K562 (cell line): ENCODE measurements around the gene TRAF3IP3. TPM values are rescaled to one million over a fixed set of nuclear protein-coding genes. Genes with fewer than 3 reads are reported as not detected.

Experiments used
- BRCA1 ChIP-seq, 2 experiments: fragments of 450-650 bp in 1 of 2; sonication (generic) in 1 of 2; formaldehyde crosslinking in 1 of 2; IDR thresholded peaks; 2 replicates each; pipeline versions ENCODE4 v1.5.0 to v1.6.1; 2017 to 2020; ENCODE audit warnings: mild to moderate bottlenecking in 1 of 2, missing genetic modification reagents in 1 of 2
- E2F8 ChIP-seq: fragments of 450-650 bp; IDR thresholded peaks from 2 replicates; pipeline ENCODE4 v1.7.1; 2018; ENCODE audit warnings: mild to moderate bottlenecking, low read depth; ENCODE audit not compliant: partially characterized antibody
- ESRRA ChIP-seq: fragments of 450-650 bp; IDR thresholded peaks from 2 replicates; pipeline ENCODE4 v1.6.1; 2014; ENCODE audit warnings: low read depth, mild to moderate bottlenecking, moderate library complexity, borderline replicate concordance
- HNRNPUL1 ChIP-seq: fragments of 200-400 bp; formaldehyde crosslinking; IDR thresholded peaks from 2 replicates; pipeline ENCODE4 v1.6.1; 2017; ENCODE audit warnings: low read length
- MEF2A ChIP-seq: IDR thresholded peaks from 2 replicates; pipeline ENCODE4 v1.6.1; 2011; ENCODE audit warnings: low read depth, mild to moderate bottlenecking, low read length, moderate library complexity; ENCODE audit not compliant: control insufficient read depth
- RREB1 ChIP-seq: fragments of 250-450 bp; sonication (Bioruptor Pico); IDR thresholded peaks from 2 replicates; pipeline ENCODE4 v1.4.0; 2020
- RUNX1 ChIP-seq: sonication (generic); IDR thresholded peaks from 2 replicates; pipeline ENCODE4 v1.6.1; 2016; ENCODE audit warnings: antibody characterized with exemption, low read depth
- TBP ChIP-seq: optimal IDR thresholded peaks from 2 replicates; pipeline ENCODE3; 2011; ENCODE audit warnings: low read depth, low read length, improper control_type of control experiment
- ZC3H8 ChIP-seq: fragments of 450-650 bp; IDR thresholded peaks from 2 replicates; pipeline ENCODE4 v1.6.1; 2017
- polyA plus RNA-seq, 8 experiments: library from polyadenylated mRNA; depleted of rRNA in 4 of 8; stranded (reverse) in 5 of 8; unstranded in 3 of 8; fragments of >200 nt; fragmentation: Nextera tagmentation in 2 of 8; fragmentation: Illumina TruSeq in 1 of 8; extraction: Ambion mirVana in 2 of 8; extraction: Trizol in 1 of 8; gene quantifications; 2 replicates each; pipeline versions ENCODE4 v1.2.1 to v1.2.3, GENCODE V29; 2011 to 2014; ENCODE audit warnings: inconsistent platforms in 1 of 8, missing spikeins in 1 of 8
- total RNA-seq, 7 experiments: library from RNA; depleted of rRNA in 6 of 7; stranded (reverse); fragments of >200 nt in 6 of 7; fragmentation: Illumina TruSeq in 2 of 7; extraction: Trizol in 2 of 7; gene quantifications; 2 replicates each; pipeline versions ENCODE4 v1.2.1 to v1.2.3, GENCODE V29; 2011 to 2021; ENCODE audit warnings: low replicate concordance in 1 of 7

The TRAF3IP3 gene
- total and polyA plus RNA-seq, 9 of the 15 experiments (the other 6 are each of a cell fraction or from before 2014, with no cell fraction given) = 0.06 to 1.1 (median 0.31) TPM

- TF ChIP-seq RREB1 (CRISPR knock-in tag) (no peak), BRCA1 (IDR thresholded peaks at IDR 0.05) (no peak), BRCA1 (CRISPR knock-in tag; IDR thresholded peaks at IDR 0.05) (no peak), ZC3H8 (no peak), HNRNPUL1 (no peak), ESRRA (no peak), TBP (no peak), E2F8 (no peak), MEF2A (no peak), RUNX1 (no peak)
These were observed 35.0 kb upstream of the TRAF3IP3 start (continued) for GRCh38 chr1:209720826-209721225.
